GM21447 (cell line): Measurements from ENCODE around the gene THRB.

Experiments used
- ATAC-seq: cut with Tn5 transposase; IDR thresholded peaks from one replicate; pipeline ENCODE4 v1.9.1; 2021; ENCODE audit not compliant: unreplicated experiment

Gene THRB

DNA sequence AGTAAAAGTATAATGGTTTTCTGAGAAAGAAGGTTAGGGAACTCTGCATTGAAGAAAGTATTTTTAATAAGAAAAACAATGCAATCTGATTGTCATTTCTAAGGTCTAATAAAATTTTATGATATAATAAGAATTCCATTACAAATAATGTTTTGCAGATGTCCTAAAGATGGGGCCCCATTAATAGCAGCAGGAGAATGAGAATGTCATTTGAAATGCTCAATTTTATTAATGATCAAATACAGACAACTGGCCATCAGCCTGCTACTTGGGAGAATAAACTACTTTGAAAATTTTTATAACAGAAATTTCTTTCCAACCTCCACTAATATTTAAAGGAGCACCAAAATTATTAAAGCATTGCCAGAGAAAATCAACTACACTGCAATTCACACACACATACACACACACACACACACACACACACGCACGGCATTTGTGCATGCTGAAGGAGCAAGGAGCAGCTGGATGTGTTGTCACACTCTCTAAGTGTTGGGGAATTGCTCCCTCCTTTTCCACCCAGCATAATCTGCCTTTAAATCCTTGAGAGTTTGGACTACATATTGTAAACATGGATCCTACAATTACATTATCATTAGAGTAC is 109.5 kb downstream of the THRB start:
- no peak for ATAC-seq

DNA sequence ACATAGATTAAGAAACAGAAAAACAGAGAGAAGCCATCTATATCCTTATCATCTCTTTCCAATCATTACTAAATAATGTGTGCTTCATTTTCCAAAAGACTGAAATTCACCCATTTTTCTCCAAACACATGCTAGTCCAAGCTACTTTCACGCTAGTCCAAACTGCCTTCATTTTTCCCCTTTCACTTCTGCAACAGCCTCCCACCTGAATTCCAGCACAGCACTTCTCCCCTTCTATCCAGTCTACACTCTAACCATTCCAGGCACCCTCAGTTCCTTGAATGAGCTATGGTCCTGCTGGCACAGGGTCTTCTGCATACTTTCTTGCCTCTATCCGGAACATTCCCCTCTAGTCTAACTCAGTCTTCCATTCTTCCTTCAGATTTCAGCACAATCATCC is 112.0 kb downstream of the THRB start:
- no peak for ATAC-seq

DNA sequence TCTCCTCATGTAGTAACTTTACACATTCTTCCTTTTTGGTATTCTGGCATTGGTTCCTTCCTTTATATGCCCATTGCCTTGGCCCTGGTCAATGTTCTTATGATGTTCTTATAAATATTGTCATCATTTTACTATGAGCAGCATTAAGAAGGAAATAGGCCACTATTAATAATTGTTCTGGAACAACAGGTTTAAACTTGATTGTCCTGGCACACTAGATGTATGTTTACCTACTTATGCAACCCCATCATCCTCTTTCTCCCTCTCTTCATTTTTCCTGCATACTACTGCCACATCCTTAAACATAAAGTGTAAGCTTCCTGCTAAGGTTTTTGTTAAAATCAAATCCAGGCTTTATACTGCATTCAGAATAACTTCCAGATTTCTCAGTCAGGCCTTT is 114.7 kb downstream of the THRB start:
- no peak for ATAC-seq

DNA sequence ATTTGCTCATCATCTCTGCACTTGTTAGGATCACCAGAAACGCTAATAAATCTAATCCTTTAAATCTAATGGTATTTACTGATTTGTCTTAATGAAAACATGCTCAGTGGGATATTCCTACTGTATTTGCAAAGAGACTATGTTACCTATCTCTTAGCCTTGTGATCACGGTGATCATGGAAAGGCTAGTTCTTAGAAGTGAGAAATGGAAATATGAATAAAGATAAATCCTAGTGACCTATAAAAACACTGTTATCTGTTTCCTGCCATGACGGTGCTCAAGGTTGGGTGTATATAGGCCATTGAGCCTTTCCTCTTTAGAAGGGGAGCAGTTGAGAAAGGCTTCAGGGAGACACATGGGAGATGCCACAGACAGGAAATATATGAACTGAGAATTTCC is 116.3 kb downstream of the THRB start:
- ATAC-seq: no peak

DNA sequence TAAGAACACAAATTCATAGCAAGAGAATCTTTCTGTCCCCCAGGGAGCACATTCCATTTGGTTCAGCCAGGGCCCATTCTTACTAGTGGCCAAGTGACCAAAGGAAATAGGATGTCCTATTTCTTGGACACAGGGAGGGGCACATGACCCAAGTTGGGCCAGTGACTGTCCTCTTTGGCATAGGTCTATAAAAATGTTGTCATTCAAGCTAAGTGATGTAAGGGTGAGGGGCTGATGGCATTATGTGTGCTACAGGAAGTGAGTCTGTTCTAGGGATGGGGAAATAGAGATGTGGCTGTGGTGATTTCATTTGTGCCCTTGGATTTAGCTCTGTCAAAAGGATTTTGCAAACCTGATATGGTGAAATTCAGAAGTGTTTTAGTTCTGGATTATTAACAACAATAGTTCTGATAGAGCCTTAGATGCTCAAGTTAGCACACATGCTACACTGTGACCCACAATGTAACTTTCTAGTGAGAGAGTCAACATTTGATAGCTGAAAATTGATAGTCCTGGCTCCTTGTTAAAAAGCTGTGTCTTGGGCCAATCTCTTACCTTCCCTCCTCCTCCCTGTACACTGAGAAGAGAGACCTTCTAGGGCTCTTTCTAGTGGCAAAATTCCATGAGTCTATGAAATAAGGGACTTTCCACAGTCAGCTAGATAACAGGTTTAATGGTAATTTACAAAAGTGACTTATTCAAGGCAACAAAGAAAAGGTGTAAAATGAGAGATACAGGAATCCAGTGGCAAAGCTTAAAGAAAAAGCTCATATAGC is 117.2 kb downstream of the THRB start:
- ATAC-seq: no peak

DNA sequence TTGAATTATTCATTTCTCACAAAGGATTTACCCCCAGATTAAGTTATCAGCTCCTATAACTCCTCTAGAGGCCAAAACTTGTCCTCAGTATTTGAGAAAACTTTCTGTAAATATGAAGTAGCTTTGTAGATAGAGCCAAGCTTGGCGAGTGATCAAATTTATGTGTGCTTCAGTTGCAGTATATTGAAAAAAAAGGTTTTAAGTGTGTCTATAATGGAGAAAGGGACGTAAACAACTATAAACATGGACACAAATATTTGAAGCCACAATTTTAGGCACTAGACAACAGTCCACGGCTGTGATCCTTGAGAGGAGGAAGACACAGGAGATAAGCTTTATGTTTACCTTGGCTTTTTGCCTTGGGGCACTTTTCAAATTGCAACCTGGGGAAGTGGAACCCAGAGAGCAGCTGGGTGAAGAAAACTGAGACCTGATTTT is 118.7 kb downstream of the THRB start:
- ATAC-seq: no peak

DNA sequence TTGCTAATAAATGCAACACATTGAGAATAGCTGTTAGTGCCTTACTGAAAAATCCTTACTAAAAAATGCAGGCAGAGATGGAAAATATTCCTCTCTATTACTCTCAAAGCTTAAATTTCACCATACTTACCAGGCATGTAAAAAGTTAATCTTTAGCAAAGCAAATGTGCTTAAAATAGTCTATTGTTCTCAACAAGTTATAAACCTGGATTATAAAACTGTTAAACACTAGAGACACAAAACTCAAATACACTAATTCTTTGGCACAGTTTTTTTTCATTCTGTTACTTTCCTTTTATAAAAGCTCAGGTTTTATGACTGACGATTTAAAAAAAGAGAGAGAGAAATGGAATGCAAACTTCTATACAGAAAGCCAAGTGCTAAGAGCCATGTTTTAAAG is 119.8 kb downstream of the THRB start:
- ATAC-seq: no peak

DNA sequence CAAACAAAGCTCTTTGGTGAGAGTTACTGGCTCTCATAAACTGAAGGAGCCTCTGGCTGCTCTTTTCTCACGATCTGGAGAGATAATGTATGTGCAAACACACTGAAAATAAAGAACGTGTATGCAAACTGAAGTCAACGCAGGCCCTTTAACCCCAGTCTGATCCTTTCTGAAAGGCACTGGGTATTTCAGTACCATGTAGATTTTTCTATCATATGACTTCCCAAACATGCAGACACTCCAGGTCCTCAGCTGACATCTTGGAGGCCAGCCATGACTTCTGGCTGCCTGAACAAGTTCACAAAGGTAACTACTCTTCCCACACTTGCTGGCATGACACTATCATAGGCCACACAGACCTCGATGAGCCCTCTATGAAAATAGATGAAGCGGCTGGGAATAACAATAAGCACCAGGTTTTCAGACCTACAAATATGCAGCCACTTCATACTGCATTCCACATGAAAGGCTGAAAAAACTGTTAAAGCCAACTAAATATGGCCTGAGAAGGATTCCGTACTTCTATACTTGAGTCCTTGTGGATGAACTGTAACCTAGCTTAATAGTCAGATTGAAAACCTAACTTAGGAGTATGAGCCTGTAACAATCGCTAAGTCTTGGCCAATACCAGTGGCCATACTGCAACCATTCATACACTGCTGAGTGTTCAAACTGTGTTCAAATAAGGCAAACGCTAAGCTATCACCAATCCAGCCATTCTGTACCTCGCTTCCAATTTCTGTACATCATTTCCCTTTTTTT is 121.3 kb downstream of the THRB start:
- no peak for ATAC-seq

DNA sequence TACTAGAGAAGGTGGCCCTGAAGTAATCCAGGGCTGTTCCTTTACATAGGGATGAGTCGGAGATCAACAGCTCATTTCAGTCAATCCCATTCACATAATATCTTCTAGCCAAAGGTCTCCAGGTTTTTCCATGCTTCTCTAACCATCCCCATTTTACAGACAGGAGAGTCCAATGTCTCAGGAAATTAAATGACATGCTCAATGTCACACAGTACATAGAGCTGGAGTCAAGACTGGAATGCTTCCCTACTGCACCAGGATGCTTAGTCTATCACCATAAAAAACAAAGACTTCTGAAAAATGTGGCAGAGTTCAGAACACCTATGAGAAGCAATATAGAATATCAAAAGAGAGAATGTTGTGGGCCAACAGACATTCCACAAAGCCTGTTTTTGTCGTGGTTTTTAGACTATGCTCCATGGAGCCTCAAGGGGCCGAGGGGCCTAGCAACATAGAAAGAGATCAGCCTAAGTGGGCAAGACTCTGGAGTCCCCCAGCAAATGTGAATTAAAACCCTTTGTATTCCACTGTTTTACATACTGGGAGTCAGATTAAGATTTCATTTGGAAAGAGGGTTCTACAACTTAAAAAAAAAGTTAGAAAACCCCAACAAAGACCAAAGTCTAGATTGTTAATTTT is 122.0 kb downstream of the THRB start:
- no peak for ATAC-seq

DNA sequence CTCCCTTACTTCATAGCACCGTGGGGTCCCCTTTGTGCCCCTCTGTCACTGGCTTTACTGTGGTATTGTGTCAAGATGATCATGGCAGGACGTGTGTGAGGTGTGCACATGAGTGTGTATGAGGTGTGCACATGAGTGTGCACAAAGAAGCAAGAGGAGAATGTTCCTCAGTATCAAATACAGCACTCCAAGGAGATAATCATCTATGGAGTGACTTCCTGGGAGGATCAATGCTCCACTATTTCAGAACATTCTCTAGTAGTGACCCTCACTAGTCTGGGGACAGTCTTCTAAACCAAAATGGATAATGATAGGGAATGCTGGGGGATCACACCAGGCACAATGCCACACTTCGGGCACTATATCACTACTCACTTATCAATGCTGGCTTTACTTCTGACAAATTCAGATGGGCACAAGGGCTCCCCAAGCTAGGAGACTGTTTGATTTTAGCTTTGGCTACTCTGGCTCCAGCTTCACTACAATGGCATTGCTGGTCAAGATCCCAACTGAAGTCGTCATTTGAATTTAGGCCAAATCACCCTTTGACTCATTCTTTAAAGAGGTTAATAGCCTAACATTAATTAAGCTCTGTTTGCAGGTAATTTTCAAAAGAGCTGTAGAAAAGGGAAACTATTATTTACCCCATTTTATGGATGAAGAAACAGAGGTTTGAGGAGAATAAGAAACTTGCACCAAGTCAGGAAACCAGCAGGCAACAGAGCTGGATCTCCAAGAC is 124.1 kb downstream of the THRB start:
- ATAC-seq: no peak

DNA sequence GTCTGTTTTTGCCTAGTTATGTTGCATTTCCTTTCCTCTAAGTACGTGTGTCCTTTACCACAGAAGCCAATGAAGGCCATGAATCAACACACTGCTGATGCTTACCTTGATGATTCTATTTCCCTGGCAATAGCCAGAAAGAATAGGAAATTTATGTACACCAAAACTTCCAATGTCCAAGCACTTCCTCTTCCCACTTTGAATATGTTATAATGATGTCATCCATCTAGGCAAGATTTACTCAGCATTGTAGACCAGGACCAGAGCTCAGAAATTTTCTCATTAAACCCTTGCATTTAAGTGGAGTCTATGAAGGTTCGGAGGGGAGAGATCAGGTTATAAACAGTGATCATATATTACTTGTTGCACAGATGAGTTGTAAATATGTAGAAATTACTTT is 126.0 kb downstream of the THRB start:
- ATAC-seq: no peak

DNA sequence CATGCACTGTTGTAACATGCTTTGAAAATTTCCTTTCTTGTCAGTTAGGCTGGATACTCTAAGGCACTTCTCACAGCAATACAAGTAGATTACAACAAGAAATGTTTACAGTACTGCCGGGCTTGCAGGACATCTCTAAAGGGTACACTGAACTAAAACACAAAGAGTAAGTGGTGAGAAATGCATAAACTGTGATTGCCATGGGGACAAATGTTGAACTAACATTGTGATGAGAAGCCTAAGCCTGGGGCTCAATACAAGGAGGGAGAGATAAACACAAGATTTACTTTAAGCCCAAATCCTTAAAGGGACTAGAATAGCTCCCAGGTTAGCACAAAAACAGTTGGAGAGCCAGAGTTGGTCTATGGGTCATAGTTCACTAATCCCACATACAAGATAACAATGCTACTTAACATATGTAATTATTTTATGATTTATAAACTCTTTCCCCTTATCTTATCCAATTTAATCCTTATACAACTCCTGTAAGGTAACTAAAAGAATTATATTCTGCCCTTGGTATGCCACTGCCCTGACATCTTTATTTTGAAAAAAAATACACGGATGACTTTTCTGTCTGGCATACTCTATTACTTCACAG is 126.9 kb downstream of the THRB start:
- ATAC-seq: no peak

DNA sequence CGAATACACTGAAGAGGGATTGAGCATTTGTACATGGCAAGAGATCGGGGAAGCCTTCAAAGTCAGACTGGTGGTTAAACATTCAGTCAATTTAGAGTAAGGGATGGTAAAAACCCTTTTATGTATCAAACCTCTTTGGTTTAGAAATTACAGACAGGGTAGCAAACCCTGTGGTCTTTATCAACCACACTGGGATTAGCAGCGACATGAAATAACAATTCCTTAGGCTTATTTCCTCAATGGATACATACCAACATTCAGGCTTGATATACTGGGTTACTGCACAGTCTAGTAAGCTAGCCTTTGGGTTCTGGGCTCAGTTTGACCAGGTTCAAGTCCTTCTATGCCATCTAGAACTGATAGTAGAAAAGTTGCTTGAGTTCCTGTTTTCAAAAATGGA is 127.4 kb downstream of the THRB start:
- ATAC-seq: no peak

DNA sequence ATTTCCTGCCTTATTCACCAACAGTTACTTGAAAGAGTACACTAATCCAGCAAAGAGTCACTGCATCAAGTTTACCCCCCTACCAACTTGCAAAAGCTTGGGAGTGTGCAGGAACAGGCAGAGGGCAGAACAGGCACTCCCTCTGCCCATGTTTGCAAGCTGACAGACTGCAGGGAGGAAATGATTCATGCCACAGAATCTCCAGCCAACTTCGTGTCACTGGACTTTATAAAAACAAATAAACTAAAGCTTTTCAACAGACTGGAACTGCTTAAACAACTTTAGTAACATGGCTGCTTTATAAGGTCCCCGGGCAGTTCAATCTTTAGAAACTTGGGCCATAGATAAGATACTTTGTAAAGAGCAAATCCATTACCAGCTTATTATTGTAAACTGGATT is 129.5 kb downstream of the THRB start:
- ATAC-seq: no peak

DNA sequence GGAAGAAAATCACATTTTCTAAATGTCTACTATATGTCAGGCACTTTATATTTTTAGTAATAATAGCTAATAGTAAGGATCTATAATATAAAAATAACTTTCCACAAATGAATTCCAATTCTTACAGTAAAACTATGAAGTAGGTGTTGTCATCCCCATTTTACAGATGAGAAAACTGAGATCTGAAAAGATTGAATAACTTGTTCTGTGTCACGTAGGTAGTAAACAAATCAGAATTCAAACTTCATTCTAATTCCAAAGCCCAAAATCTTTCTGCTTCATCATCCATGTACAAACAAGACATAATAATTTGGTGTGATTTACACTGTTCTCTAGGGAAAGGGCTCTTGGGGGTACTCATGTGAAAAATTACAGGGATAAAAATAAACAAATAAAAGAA is 130.3 kb downstream of the THRB start:
- ATAC-seq: no peak

DNA sequence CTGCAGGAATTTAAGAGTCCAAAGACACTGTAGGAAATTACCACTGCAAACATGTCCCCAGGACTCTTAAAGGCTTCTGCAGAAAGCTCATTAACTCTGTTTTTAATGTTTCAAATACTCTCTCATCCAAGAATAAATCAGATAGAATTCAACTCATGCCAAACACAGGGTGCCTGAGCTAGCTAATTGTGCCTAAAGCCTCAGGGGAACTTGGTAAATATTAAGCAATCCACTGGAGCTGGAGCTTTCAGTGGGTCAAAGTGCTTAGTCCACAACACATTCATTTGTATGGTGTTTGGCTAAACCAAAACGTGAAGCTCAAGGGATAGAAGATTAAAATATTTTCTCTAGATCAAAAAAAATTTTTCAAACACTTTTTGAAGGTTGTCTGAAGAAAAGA is 131.4 kb downstream of the THRB start:
- ATAC-seq: no peak

DNA sequence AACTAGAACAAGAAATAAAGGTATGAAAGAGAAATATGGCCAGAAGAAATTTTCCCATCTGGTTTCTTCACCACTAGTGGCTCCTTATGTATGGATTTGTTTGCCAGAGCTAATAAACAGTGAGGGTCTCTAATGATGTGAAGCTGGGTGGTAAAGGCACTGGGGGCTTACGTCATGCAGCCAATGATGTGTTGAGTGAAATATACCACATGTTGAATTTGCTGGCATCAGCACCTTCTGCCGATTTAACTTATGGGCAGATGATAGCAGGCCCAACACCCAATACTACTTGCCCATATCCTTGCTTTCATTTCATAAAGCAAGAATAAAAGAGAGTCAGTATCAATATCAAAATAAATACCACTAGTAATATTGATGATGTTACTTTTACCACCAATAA is 133.0 kb downstream of the THRB start:
- no peak for ATAC-seq

DNA sequence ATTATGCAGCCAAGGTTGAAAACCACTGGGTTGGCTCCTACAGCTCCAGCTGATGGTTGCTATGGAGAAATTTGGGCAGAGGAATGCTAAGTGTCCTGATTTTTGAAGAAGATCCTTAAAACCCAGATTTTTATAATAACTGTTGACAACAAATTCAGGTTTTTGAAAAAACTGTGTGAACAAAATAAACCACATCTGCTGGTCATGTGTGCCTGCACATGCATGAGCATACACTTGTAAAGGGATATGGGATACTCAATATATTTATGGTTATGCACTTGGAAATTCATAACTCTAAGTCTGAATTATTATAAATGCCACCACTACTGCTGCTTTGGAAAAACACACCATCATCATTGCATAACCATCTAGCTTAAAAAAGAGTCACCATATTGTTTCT is 133.7 kb downstream of the THRB start:
- no peak for ATAC-seq

DNA sequence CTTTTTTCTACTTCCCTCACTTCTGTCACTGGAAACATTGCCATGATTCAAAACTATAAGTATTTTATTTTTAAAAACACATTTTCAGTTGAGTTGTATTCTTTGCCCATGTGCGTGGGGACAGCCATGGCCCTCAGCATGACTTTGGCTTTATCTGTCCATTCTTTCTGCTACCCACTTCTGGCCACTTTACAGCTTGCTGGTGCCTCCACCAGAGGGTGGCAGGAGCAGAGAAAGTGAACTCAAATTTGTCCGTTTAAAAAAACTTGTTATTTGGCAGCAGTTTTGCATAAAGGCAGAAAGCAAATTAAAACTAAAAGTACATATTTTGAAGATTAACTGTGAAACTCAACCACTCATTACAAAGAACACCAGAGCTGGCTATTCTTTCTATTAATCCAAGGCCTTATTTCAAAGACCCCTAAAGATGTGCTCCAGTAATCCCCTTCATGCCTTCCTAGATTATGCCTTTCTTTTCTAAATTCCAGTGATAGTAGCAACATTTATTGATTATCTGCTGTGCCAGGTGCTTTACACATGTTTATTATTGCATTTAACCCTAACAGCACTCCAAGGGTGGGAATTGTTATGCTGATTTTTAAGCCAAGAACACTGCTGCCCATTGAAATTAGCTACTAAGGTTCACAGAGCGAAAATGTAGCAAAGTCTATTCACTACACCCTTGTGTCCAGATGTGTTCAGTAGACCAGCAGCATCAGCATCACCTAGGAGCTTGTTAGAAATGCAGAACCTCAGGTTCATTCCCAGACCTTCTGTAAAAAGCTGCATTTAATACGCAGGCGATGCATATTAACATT is 134.8 kb downstream of the THRB start:
- ATAC-seq: no peak

DNA sequence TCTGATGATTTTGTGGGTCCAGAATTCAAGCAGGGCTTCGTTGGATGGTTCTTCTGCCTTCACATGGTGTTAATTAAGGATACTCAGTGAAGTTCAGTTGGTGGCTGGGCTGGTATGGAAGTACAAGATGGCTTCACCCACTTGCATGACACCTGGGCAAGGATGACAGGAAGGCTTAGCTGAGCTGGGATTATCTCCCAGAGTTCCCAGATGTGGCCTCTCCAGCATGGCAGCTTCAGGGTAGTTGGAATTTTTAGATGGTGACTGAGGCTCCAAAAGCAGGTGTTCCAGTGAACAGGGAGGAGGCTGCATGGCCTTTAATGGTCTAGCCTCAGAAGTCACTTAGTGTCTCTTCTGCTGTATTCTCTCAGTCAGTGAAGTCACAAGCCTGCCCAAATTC is 135.5 kb downstream of the THRB start:
- no peak for ATAC-seq
